Measurements from ENCODE around the gene PSMB7.

GRCh38 chr9:124458441-124458840, 43.2 kb upstream of the PSMB7 start:
- no peak for TF ChIP-seq TAF1 (IDR thresholded peaks at IDR 0.05; ENCODE audit: borderline replicate concordance, low read depth, low read length)
- TF ChIP-seq, protein P1, sequence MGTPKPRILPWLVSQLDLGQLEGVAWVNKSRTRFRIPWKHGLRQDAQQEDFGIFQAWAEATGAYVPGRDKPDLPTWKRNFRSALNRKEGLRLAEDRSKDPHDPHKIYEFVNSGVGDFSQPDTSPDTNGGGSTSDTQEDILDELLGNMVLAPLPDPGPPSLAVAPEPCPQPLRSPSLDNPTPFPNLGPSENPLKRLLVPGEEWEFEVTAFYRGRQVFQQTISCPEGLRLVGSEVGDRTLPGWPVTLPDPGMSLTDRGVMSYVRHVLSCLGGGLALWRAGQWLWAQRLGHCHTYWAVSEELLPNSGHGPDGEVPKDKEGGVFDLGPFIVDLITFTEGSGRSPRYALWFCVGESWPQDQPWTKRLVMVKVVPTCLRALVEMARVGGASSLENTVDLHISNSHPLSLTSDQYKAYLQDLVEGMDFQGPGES (IDR thresholded peaks at IDR 0.05; ENCODE audit: low read depth, low read length) = no peak
- no peak for TF ChIP-seq MXI1 (IDR thresholded peaks at IDR 0.05; ENCODE audit: low read depth, low read length)
- no peak for TF ChIP-seq NRF1 (IDR thresholded peaks at IDR 0.05; ENCODE audit: low read depth, low read length)
- TF ChIP-seq EZH2phosphoT487 (IDR thresholded peaks at IDR 0.05; ENCODE audit: borderline replicate concordance, low read depth) = no peak
- no peak for TF ChIP-seq POLR2AphosphoS5 (IDR thresholded peaks at IDR 0.05; ENCODE audit: low read depth, low read length)
- TF ChIP-seq CTCF (IDR thresholded peaks at IDR 0.05) = no peak
- TF ChIP-seq TCF12 (IDR thresholded peaks at IDR 0.05) = no peak
- no peak for TF ChIP-seq GABPA (IDR thresholded peaks at IDR 0.05; ENCODE audit: low read depth)
- no peak for TF ChIP-seq MAX (IDR thresholded peaks at IDR 0.05; ENCODE audit: low read depth)
- TF ChIP-seq SIN3A (IDR thresholded peaks at IDR 0.05; ENCODE audit: borderline replicate concordance, low read depth, low read length) = no peak
- no peak for TF ChIP-seq FOXM1 (IDR thresholded peaks at IDR 0.05; ENCODE audit: low read depth)
- TF ChIP-seq, protein P2, sequence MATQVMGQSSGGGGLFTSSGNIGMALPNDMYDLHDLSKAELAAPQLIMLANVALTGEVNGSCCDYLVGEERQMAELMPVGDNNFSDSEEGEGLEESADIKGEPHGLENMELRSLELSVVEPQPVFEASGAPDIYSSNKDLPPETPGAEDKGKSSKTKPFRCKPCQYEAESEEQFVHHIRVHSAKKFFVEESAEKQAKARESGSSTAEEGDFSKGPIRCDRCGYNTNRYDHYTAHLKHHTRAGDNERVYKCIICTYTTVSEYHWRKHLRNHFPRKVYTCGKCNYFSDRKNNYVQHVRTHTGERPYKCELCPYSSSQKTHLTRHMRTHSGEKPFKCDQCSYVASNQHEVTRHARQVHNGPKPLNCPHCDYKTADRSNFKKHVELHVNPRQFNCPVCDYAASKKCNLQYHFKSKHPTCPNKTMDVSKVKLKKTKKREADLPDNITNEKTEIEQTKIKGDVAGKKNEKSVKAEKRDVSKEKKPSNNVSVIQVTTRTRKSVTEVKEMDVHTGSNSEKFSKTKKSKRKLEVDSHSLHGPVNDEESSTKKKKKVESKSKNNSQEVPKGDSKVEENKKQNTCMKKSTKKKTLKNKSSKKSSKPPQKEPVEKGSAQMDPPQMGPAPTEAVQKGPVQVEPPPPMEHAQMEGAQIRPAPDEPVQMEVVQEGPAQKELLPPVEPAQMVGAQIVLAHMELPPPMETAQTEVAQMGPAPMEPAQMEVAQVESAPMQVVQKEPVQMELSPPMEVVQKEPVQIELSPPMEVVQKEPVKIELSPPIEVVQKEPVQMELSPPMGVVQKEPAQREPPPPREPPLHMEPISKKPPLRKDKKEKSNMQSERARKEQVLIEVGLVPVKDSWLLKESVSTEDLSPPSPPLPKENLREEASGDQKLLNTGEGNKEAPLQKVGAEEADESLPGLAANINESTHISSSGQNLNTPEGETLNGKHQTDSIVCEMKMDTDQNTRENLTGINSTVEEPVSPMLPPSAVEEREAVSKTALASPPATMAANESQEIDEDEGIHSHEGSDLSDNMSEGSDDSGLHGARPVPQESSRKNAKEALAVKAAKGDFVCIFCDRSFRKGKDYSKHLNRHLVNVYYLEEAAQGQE (IDR thresholded peaks at IDR 0.05; ENCODE audit: low read depth, low read length) = no peak
